A673 (cell line): ENCODE measurements around the gene CYTH2. TPM values are rescaled to one million over a fixed set of nuclear protein-coding genes. Genes with fewer than 3 reads are reported as not detected.

ENCODE experiments used
- BruUV-seq: library from RNA; stranded (reverse); fragments of 400-500 nt; replicated peaks from 2 replicates; lab custom pipeline; 2021; lab: Mats Ljungman, UMichigan
- CTCF ChIA-PET: fragments of 300-600 bp; sonication (Branson Sonifier 250); formaldehyde crosslinking; loops from one replicate; lab custom pipeline; 2022; ENCODE audit warnings: antibody characterized with exemption; lab: Charles Lee
- POLR2A ChIA-PET: fragments of 300-600 bp; sonication (Branson Sonifier 250); formaldehyde crosslinking; loops from one replicate; lab custom pipeline; 2022; ENCODE audit warnings: antibody characterized with exemption; ENCODE audit not compliant: low non-redundant PET; lab: Charles Lee
- DNase-seq: peaks from one replicate; pipeline ENCODE4 v3.0.0-alpha.2; 2015; ENCODE audit warnings: low spot score
- H3K27ac ChIP-seq: fragments of 200-600 bp; sonication (generic); 2 replicates; pipeline ENCODE4 v1.5.1; 2016; ENCODE audit warnings: mixed run types, low read depth, mild to moderate bottlenecking, mixed read lengths, antibody characterized with exemption, low read length; ENCODE audit not compliant: poor library complexity, severe bottlenecking
- H3K27me3 ChIP-seq: fragments of 200-600 bp; sonication (generic); replicated peaks from 2 replicates; pipeline ENCODE4 v1.6.1; 2017; ENCODE audit warnings: mixed run types, low read depth, mild to moderate bottlenecking, mixed read lengths, antibody characterized with exemption, low read length; ENCODE audit not compliant: insufficient read depth, poor library complexity
- H3K36me3 ChIP-seq: fragments of 200-600 bp; sonication (generic); 2 replicates; pipeline ENCODE4 v1.6.1; 2016; ENCODE audit warnings: mixed run types, mild to moderate bottlenecking, mixed read lengths, antibody characterized with exemption, low read length; ENCODE audit not compliant: insufficient read depth, poor library complexity, severe bottlenecking
- H3K4me1 ChIP-seq: fragments of 200-600 bp; sonication (generic); 2 replicates; pipeline ENCODE4 v1.6.1; 2017; ENCODE audit warnings: mixed run types, mild to moderate bottlenecking, mixed read lengths, antibody characterized with exemption, low read length; ENCODE audit not compliant: insufficient read depth, poor library complexity, severe bottlenecking
- H3K4me3 ChIP-seq: fragments of 200-600 bp; sonication (generic); 2 replicates; pipeline ENCODE4 v1.5.1; 2016; ENCODE audit warnings: low read depth, mixed run types, mild to moderate bottlenecking, mixed read lengths, low read length; ENCODE audit not compliant: poor library complexity, severe bottlenecking
- H3K9me3 ChIP-seq: fragments of 200-600 bp; sonication (generic); 2 replicates; pipeline ENCODE4 v1.6.1; 2016; ENCODE audit warnings: mixed run types, low read depth, mild to moderate bottlenecking, mixed read lengths, antibody characterized with exemption, low read length; ENCODE audit not compliant: poor library complexity, severe bottlenecking
- EZH2 ChIP-seq: fragments of 200-600 bp; sonication (generic); IDR thresholded peaks from 2 replicates; pipeline ENCODE4 v1.6.1; 2017; ENCODE audit warnings: borderline replicate concordance, low read depth, mild to moderate bottlenecking, mixed read lengths, antibody characterized with exemption, low read length; ENCODE audit not compliant: poor library complexity, severe bottlenecking
- intact Hi-C: fragments of 100-400 bp; cut with micrococcal nuclease; formaldehyde crosslinking; loops from one replicate; pipeline ENCODE4 v1.10.0; 2022; ENCODE audit not compliant: unreplicated experiment
- total RNA-seq: library from RNA; stranded (reverse); gene quantifications from 2 replicates; pipeline ENCODE4 v1.2.3, GENCODE V29; 2021
- TF ChIP-seq, protein P1 (sequence below): fragments of 300-800, 200-600 bp; sonication (generic); conservative IDR thresholded peaks from 2 replicates; pipeline ENCODE4 v1.5.1; 2017; ENCODE audit warnings: low read depth, mild to moderate bottlenecking, antibody characterized with exemption, low read length, moderate library complexity, mixed read lengths

The CYTH2 gene
- total RNA-seq, 1 experiment from 2014 or later: 125 TPM

DNA sequence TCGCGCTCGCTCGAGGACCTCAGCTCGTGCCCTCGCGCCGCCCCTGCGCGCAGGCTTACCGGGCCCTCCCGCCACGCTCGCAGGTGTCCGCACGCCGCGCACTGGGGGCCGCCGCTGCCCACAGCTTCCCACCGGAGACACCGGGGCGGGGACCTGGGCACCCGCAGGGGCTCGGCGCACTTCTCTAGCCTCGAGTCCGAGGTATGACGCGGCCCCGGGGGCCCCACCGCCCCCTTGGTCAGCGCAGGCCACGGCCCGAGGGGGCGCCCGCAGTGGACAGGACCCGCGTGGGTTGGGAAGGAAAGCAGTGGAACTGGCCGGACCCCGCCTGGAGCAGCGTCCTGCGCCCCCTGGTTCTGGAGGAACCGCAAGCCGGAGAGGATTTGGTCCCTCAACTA is 25.4 kb upstream of the CYTH2 start:
- H3K9me3 ChIP-seq: no peaks in the 10 kb centered on the region
- peak overlapping the region; percentile 94 for H3K4me3 ChIP-seq
- DNase-seq: no peak
- BruUV-seq: no TSS peak
- TF ChIP-seq, protein P1, sequence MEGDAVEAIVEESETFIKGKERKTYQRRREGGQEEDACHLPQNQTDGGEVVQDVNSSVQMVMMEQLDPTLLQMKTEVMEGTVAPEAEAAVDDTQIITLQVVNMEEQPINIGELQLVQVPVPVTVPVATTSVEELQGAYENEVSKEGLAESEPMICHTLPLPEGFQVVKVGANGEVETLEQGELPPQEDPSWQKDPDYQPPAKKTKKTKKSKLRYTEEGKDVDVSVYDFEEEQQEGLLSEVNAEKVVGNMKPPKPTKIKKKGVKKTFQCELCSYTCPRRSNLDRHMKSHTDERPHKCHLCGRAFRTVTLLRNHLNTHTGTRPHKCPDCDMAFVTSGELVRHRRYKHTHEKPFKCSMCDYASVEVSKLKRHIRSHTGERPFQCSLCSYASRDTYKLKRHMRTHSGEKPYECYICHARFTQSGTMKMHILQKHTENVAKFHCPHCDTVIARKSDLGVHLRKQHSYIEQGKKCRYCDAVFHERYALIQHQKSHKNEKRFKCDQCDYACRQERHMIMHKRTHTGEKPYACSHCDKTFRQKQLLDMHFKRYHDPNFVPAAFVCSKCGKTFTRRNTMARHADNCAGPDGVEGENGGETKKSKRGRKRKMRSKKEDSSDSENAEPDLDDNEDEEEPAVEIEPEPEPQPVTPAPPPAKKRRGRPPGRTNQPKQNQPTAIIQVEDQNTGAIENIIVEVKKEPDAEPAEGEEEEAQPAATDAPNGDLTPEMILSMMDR: no peak
- no peak for TF ChIP-seq EZH2
- CTCF ChIA-PET: interaction anchor here (0.6 kb wide), 1 partner anchor 560 kb away, joined by 3 read pairs; no protein-coding TSS in a partner anchor
- peaks cover 13% of the 10 kb centered on the region for H3K4me1 ChIP-seq
- H3K27ac ChIP-seq: peak overlapping the region; percentile 89
- POLR2A ChIA-PET: no interaction called here
- H3K27me3 ChIP-seq: no peaks in the 10 kb centered on the region
- peaks cover 21% of the 10 kb centered on the region for H3K36me3 ChIP-seq
- intact Hi-C loops: no loop called here

DNA sequence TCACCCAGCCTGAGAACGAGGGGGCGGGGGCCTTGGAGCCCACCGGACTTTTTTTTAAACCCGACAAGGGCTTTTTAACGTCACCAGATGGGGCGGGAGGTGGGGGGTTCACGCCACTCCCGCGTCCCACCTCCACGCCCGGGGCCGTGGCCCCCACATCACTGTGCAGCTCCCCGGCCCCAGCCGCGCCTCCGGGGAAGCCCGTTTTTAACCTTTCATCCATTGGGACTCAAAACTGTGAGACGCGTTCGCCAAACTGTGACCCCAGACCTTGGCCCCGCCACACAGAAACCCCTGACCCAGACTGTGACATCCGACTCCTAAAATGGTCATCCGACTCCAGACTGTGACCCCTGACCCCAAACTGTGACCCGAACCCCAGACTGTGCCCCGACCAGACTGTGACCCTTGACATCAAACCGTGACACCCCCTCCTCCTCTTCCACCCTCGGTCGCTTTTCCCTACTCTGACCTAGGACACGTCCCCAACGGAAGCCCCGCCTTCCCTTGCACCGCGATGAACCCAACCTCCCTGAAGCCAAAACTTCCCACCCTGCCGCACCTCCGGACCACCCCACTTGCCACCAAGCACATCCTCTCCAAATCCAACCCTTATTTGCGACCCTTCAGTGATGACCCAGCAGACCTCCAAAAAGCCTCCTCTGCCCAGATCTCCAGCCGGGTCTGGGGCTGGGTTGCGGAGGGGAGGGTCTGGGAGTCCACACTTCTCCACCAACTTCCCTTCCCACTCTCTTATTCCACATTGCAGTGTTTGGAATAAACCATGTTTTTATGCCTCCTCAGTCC is 24.8 kb upstream of the CYTH2 start:
- DNase-seq: no peak
- TF ChIP-seq, protein P1: no peak
- TF ChIP-seq EZH2: no peak
- Histone ChIP-seq H3K4me3 (peak overlapping the region; percentile 94), H3K9me3 (no peaks in the 10 kb centered on the region), H3K27ac (peak overlapping the region; percentile 89), H3K4me1 (peaks cover 13% of the 10 kb centered on the region), H3K27me3 (no peaks in the 10 kb centered on the region), H3K36me3 (peaks cover 26% of the 10 kb centered on the region)
- BruUV-seq: no TSS peak
- CTCF ChIA-PET: interaction anchor here (0.6 to 1.5 kb wide), 3 partner anchors 53 to 131 kb away, joined by 3 to 4 read pairs (median 3); partner anchors contain the start of gene KDELR1
- intact Hi-C loops: no loop called here
- POLR2A ChIA-PET: no interaction called here

DNA sequence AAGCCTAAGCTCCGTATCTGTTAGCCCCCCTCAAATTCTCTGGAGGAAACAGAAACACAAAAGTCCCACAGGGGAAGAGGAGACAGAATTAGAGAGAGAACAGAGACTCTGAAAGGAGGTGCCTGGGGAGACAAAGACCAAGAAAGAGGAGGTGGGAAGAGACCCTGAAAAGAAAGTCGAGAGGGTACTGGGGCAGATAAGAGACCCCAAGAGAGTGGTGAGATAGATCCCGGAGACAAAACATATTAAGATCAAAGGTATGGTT is 24.3 kb upstream of the CYTH2 start:
- no peak for TF ChIP-seq EZH2
- TF ChIP-seq, protein P1: no peak
- no peaks in the 10 kb centered on the region for H3K27me3 ChIP-seq
- POLR2A ChIA-PET: no interaction called here
- H3K4me3 ChIP-seq: peak overlapping the region; percentile 94
- no TSS peak for BruUV-seq
- CTCF ChIA-PET: interaction anchor here (0.6 to 1.5 kb wide), 3 partner anchors 53 to 131 kb away, joined by 3 to 4 read pairs (median 3); partner anchors contain the start of gene KDELR1
- DNase-seq: peak; percentile 69
- no peaks in the 10 kb centered on the region for H3K9me3 ChIP-seq
- peaks cover 13% of the 10 kb centered on the region for H3K4me1 ChIP-seq
- intact Hi-C loops: loop anchor here (5.0 kb wide), 1 partner anchor 53 kb away; the partner anchor contains the start of genes GRIN2D and KDELR1
- H3K36me3 ChIP-seq: peaks cover 32% of the 10 kb centered on the region
- peak overlapping the region; percentile 89 for H3K27ac ChIP-seq
